Lower leg skin (tissue), 4 donors: ENCODE results near the gene XPC. TPM values are rescaled to one million over a fixed set of nuclear protein-coding genes. Genes with fewer than 3 reads are reported as not detected.

Source experiments
- DNase-seq, 2 donors: peaks; one replicate each; pipeline ENCODE4 v3.0.0-alpha.2; 2019; ENCODE audit warnings: low spot score in 2 of 2
- H3K4me3 ChIP-seq: fragments of 200-600 bp; sonication (generic); 2 replicates; pipeline ENCODE4 v1.5.1; 2017; ENCODE audit warnings: mild to moderate bottlenecking, low read depth; ENCODE audit not compliant: poor library complexity, severe bottlenecking
- CTCF ChIP-seq, 3 donors: fragments of 450-650 bp; IDR thresholded peaks; one replicate each; pipeline ENCODE4 v1.5.1; 2016; ENCODE audit warnings: antibody characterized with exemption in 3 of 3, mild to moderate bottlenecking in 3 of 3, moderate library complexity in 2 of 3
- POLR2A ChIP-seq, 2 donors: fragments of 450-650 bp; IDR thresholded peaks; one replicate each; pipeline ENCODE4 v1.6.1; 2016 to 2017; ENCODE audit warnings: antibody characterized with exemption in 2 of 2, mild to moderate bottlenecking in 1 of 2, moderate library complexity in 1 of 2
- WGBS, 2 donors: methylation state at CpG; one replicate each; pipeline ENCODE4 v1.1.5; 2018; 5-methylcytosine and 5-hydroxymethylcytosine counted together
- intact Hi-C: fragments of 100-400 bp; cut with DNase I; formaldehyde crosslinking; loops from one replicate; pipeline ENCODE4 v1.15.0; 2023; ENCODE audit warnings: low total_unique reads
- total RNA-seq, 4 donors: library from RNA; depleted of rRNA; stranded (reverse); fragments of >200 nt; gene quantifications; one replicate each; pipeline ENCODE4 v1.1.0, GENCODE V29; 2016

Gene XPC
- total RNA-seq, 4 donors from 2014 or later = 50.6 to 110 (median 76.2) TPM

- intact Hi-C loops = no loop called here
- H3K4me3 ChIP-seq = no peak overlapping the region
- 78 to 83% methylated on average over 6 of the region's 6 CpGs for WGBS, 2 donors
- no peak for TF ChIP-seq CTCF (IDR thresholded peaks at IDR 0.05)
- no peak for TF ChIP-seq POLR2A (IDR thresholded peaks at IDR 0.05)
- no peak for DNase-seq
These were observed 45.7 kb downstream of the XPC start for GRCh38 chr3:14132689-14133088.

GRCh38 chr3:14132120-14132519, 46.3 kb downstream of the XPC start:
- intact Hi-C loops = no loop called here
- 66 to 72% methylated on average over 5 to 8 of the region's 8 CpGs for WGBS, 2 donors
- H3K4me3 ChIP-seq = no peak overlapping the region
- TF ChIP-seq POLR2A (IDR thresholded peaks at IDR 0.05) (no peak), CTCF (IDR thresholded peaks at IDR 0.05) (no peak)
- DNase-seq = no peak

GRCh38 chr3:14131134-14131533, 47.3 kb downstream of the XPC start:
- peak in 1 of 2 donors; percentile 75 for DNase-seq
- TF ChIP-seq CTCF (IDR thresholded peaks at IDR 0.05) = no peak
- 71 to 86% methylated on average over 5 of the region's 5 CpGs for WGBS, 2 donors
- intact Hi-C loops = no loop called here
- H3K4me3 ChIP-seq = no peak overlapping the region

- DNase-seq = peak in 1 of 2 donors; percentile 76
- intact Hi-C loops = no loop called here
- H3K4me3 ChIP-seq = no peak overlapping the region
- TF ChIP-seq POLR2A (IDR thresholded peaks at IDR 0.05) = no peak
- no peak for TF ChIP-seq CTCF (IDR thresholded peaks at IDR 0.05)
- 88 to 92% methylated on average over 12 of the region's 12 CpGs for WGBS, 2 donors
These were observed 47.7 kb downstream of the XPC start for GRCh38 chr3:14130707-14131106.

GRCh38 chr3:14130230-14130629, 48.2 kb downstream of the XPC start:
- peak in 1 of 2 donors; percentile 40 for DNase-seq
- intact Hi-C loops = no loop called here
- no peak overlapping the region for H3K4me3 ChIP-seq
- no peak for TF ChIP-seq POLR2A (IDR thresholded peaks at IDR 0.05)
- no peak for TF ChIP-seq CTCF (IDR thresholded peaks at IDR 0.05)
- 94 to 95% methylated on average over 4 of the region's 4 CpGs for WGBS, 2 donors

GRCh38 chr3:14129296-14129695, 49.1 kb downstream of the XPC start:
- DNase-seq = peak; percentile 6 to 36
- 93% methylated on average over 6 of the region's 6 CpGs for WGBS, 2 donors
- intact Hi-C loops = loop anchor here (10.0 kb wide), 1 partner anchor 46 kb away; the partner anchor contains the start of genes LSM3 and XPC

More at GRCh38 chr3:14129296-14129695, 49.1 kb downstream of the XPC start:
- no peak overlapping the region for H3K4me3 ChIP-seq
- TF ChIP-seq CTCF (IDR thresholded peaks at IDR 0.05) (no peak), POLR2A (IDR thresholded peaks at IDR 0.05) (no peak)
